ENCODE results near the gene FAM53C. TPM values are rescaled to one million over a fixed set of nuclear protein-coding genes. Genes with fewer than 3 reads are reported as not detected.
"Not testable (repeated sequence)": the region's sequence is repeated elsewhere in the genome, so short reads cannot be mapped to it uniquely, and the experiment has no call there.

FAM53C gene
- polyA plus RNA-seq, 2 donors: 7.4 to 8.7 TPM

- 89 to 91% methylated on average over 1 of the region's 1 CpG for WGBS, 2 donors
- no peaks in the 10 kb centered on the region for H3K27me3 ChIP-seq (ENCODE audit: control insufficient read depth in 1 of 2, insufficient read depth in 2 of 2, low read length in 2 of 2)
- H3K4me3 ChIP-seq (ENCODE audit: low read depth in 1 of 2, low read length in 2 of 2): no peak overlapping the region
- H3K36me3 ChIP-seq (ENCODE audit: control insufficient read depth in 2 of 2, insufficient read depth in 2 of 2, low read length in 1 of 2): peaks cover 6 to 16% of the 10 kb centered on the region in 2 donors
- H3K9me3 ChIP-seq (ENCODE audit: control insufficient read depth in 2 of 2, insufficient read depth in 1 of 2, low read depth in 1 of 2, low read length in 1 of 2): no peaks in the 10 kb centered on the region
- no peaks in the 10 kb centered on the region for H3K4me1 ChIP-seq (ENCODE audit: control insufficient read depth in 2 of 2, insufficient read depth in 2 of 2, low read length in 1 of 2)
- H3K27ac ChIP-seq (ENCODE audit: low read depth in 2 of 2, low read length in 1 of 2): no peak overlapping the region
These were observed 47.6 kb downstream of the FAM53C start for GRCh38 chr5:138385660-138386059.

- H3K9me3 ChIP-seq (ENCODE audit: control insufficient read depth in 2 of 2, insufficient read depth in 1 of 2, low read depth in 1 of 2, low read length in 1 of 2): no peaks in the 10 kb centered on the region
- no peak overlapping the region for H3K4me3 ChIP-seq (ENCODE audit: low read depth in 1 of 2, low read length in 2 of 2)
- no peaks in the 10 kb centered on the region for H3K4me1 ChIP-seq (ENCODE audit: control insufficient read depth in 2 of 2, insufficient read depth in 2 of 2, low read length in 1 of 2)
- H3K36me3 ChIP-seq (ENCODE audit: control insufficient read depth in 2 of 2, insufficient read depth in 2 of 2, low read length in 1 of 2): peaks cover 9 to 20% of the 10 kb centered on the region in 2 donors
- H3K27me3 ChIP-seq (ENCODE audit: control insufficient read depth in 1 of 2, insufficient read depth in 2 of 2, low read length in 2 of 2): no peaks in the 10 kb centered on the region
- WGBS, 2 donors: 89 to 93% methylated on average over 10 of the region's 10 CpGs
- no peak overlapping the region for H3K27ac ChIP-seq (ENCODE audit: low read depth in 2 of 2, low read length in 1 of 2)
These were observed 48.2 kb downstream of the FAM53C start for GRCh38 chr5:138386290-138386689.

- H3K27ac ChIP-seq (ENCODE audit: low read depth in 2 of 2, low read length in 1 of 2): no peak overlapping the region
- 87 to 94% methylated on average over 3 of the region's 3 CpGs for WGBS, 2 donors
These were observed 51.3 kb downstream of the FAM53C start for GRCh38 chr5:138389332-138389731.

GRCh38 chr5:138389911-138390310 lies 51.8 kb downstream of the FAM53C start:
- not testable (repeated sequence) for H3K4me1 ChIP-seq (ENCODE audit: control insufficient read depth in 2 of 2, insufficient read depth in 2 of 2, low read length in 1 of 2); H3K27ac ChIP-seq (ENCODE audit: low read depth in 2 of 2, low read length in 1 of 2); H3K4me3 ChIP-seq (ENCODE audit: low read depth in 1 of 2, low read length in 2 of 2); H3K27me3 ChIP-seq (ENCODE audit: control insufficient read depth in 1 of 2, insufficient read depth in 2 of 2, low read length in 2 of 2); H3K9me3 ChIP-seq (ENCODE audit: control insufficient read depth in 2 of 2, insufficient read depth in 1 of 2, low read depth in 1 of 2, low read length in 1 of 2)
- WGBS, 2 donors: 93 to 94% methylated on average over 10 of the region's 10 CpGs
- H3K36me3 ChIP-seq (ENCODE audit: control insufficient read depth in 2 of 2, insufficient read depth in 2 of 2, low read length in 1 of 2): peaks cover 10 to 30% of the 10 kb centered on the region in 2 donors

More at GRCh38 chr5:138389332-138389731, 51.3 kb downstream of the FAM53C start:
- H3K36me3 ChIP-seq (ENCODE audit: control insufficient read depth in 2 of 2, insufficient read depth in 2 of 2, low read length in 1 of 2): peaks cover 10 to 29% of the 10 kb centered on the region in 2 donors
- no peaks in the 10 kb centered on the region for H3K27me3 ChIP-seq (ENCODE audit: control insufficient read depth in 1 of 2, insufficient read depth in 2 of 2, low read length in 2 of 2)
- no peaks in the 10 kb centered on the region for H3K4me1 ChIP-seq (ENCODE audit: control insufficient read depth in 2 of 2, insufficient read depth in 2 of 2, low read length in 1 of 2)
- H3K9me3 ChIP-seq (ENCODE audit: control insufficient read depth in 2 of 2, insufficient read depth in 1 of 2, low read depth in 1 of 2, low read length in 1 of 2): no peaks in the 10 kb centered on the region
- no peak overlapping the region for H3K4me3 ChIP-seq (ENCODE audit: low read depth in 1 of 2, low read length in 2 of 2)

GRCh38 chr5:138391859-138392386 lies 53.9 kb downstream of the FAM53C start:
- Histone ChIP-seq H3K9me3 (ENCODE audit: control insufficient read depth in 2 of 2, insufficient read depth in 1 of 2, low read depth in 1 of 2, low read length in 1 of 2) (no peaks in the 10 kb centered on the region), H3K27ac (ENCODE audit: low read depth in 2 of 2, low read length in 1 of 2) (no peak overlapping the region), H3K27me3 (ENCODE audit: control insufficient read depth in 1 of 2, insufficient read depth in 2 of 2, low read length in 2 of 2) (no peaks in the 10 kb centered on the region), H3K4me3 (ENCODE audit: low read depth in 1 of 2, low read length in 2 of 2) (no peak overlapping the region), H3K36me3 (ENCODE audit: control insufficient read depth in 2 of 2, insufficient read depth in 2 of 2, low read length in 1 of 2) (peaks cover 14 to 21% of the 10 kb centered on the region in 2 donors), H3K4me1 (ENCODE audit: control insufficient read depth in 2 of 2, insufficient read depth in 2 of 2, low read length in 1 of 2) (no peaks in the 10 kb centered on the region)
- 75 to 77% methylated on average over 9 of the region's 9 CpGs for WGBS, 2 donors

Other genes with a start within 250 kb of the FAM53C start
- gene NME5, start 198.8 kb upstream of the FAM53C start, polyA plus RNA-seq: under 1 TPM; 0.39 to 0.90 TPM
- 10 to 100 TPM; 25.0 to 34.7 TPM for gene BRD8, start 159.6 kb upstream of the FAM53C start, polyA plus RNA-seq
- 1 to 10 TPM; 8.8 to 9.9 TPM for gene KIF20A, start 159.2 kb upstream of the FAM53C start, polyA plus RNA-seq
- gene CDC23, start 124.9 kb upstream of the FAM53C start, polyA plus RNA-seq: 10 to 100 TPM in 1 of 2 donors, 1 to 10 TPM in 1; 9.0 to 14.4 TPM
- gene GFRA3, start 63.6 kb upstream of the FAM53C start, polyA plus RNA-seq: under 1 TPM; 0.14 to 0.32 TPM
- 1 to 10 TPM; 1.0 to 1.6 TPM for gene CDC25C, start 6.5 kb upstream of the FAM53C start, polyA plus RNA-seq
- gene KDM3B, start 14.4 kb downstream of the FAM53C start, polyA plus RNA-seq: 10 to 100 TPM; 18.7 to 20.7 TPM
- gene REEP2, start 100.8 kb downstream of the FAM53C start, polyA plus RNA-seq: 1 to 10 TPM; 2.0 to 2.6 TPM
- gene EGR1, start 127.2 kb downstream of the FAM53C start, polyA plus RNA-seq: 10 to 100 TPM; 17.9 to 45.0 TPM
- gene ETF1, start 205.0 kb downstream of the FAM53C start, polyA plus RNA-seq: 10 to 100 TPM; 38.9 to 64.8 TPM
- gene HSPA9, start 237.1 kb downstream of the FAM53C start, polyA plus RNA-seq: 100 to 1,000 TPM in 1 of 2 donors, 10 to 100 TPM in 1; 78.5 to 111 TPM